ENCODE data around the gene PIK3CB.
"Not testable (repeated sequence)": the region's sequence is repeated elsewhere in the genome, so short reads cannot be mapped to it uniquely, and the experiment has no call there.

The PIK3CB gene

DNA sequence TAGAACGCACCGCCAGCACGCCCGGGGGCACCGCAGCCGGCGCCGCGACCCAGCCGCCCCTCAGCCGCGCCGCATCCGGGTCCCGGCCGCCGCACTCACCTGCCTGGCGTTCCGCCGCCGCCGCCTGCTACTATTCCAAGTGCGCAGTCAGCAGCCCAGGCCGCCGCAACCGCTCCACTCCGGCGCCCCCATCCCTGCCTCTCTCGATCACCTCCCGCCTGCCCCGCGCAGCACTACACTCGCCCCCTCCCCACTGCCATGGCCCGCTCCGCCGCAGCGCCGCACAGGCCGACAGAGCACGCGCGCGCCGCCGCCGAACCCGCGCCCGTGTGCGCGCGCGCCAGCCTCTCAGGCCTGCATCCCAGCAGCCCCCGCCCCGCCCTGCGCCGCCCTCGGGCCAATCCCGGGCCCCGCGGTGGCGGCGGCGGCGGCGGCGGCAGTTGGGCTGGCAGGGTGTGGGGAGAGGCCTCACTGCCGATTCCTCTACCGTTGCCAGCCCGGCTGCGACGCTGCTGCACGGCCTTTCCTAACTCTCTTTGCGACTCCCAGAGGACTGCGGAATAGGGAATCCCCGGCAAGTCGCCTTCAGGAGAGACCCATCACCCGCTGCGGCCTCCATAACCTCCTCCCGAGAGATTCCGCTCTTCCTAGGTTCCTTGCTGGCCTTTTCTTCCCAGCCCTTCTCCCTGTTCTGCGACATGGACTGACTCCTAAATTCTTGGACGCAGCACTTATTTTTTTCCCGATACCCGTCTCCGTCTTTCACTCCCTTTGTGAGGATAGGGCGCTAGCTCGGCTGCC lies at the start of gene PIK3CB:
PIK3CB (minus strand) TSS at position 333 of the 801 bp plus-strand sequence. CDS start 75,585 bp downstream, outside the sequence.
- peak; percentile 93 for DNase-seq

DNA sequence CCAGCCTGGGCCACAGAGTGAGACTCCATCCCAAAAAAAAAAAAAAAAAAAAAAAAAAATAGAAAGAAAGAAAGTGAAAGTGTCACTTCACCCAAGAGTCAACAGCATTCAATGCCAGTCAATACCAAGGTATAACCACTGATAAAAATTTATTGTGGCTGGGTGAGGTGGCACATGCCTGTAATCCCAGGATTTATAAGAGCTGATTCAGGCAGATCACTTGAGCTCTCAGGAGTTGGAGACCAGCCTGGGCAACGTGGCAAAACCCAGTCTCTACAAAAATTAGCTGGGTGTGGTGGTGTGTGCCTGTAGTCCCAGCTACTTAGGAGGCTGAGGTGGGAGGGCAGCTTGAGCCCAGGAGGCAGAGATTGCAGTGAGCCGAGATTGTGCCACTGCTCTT lies 46.5 kb upstream of the PIK3CB start:
- no peak for DNase-seq

DNA sequence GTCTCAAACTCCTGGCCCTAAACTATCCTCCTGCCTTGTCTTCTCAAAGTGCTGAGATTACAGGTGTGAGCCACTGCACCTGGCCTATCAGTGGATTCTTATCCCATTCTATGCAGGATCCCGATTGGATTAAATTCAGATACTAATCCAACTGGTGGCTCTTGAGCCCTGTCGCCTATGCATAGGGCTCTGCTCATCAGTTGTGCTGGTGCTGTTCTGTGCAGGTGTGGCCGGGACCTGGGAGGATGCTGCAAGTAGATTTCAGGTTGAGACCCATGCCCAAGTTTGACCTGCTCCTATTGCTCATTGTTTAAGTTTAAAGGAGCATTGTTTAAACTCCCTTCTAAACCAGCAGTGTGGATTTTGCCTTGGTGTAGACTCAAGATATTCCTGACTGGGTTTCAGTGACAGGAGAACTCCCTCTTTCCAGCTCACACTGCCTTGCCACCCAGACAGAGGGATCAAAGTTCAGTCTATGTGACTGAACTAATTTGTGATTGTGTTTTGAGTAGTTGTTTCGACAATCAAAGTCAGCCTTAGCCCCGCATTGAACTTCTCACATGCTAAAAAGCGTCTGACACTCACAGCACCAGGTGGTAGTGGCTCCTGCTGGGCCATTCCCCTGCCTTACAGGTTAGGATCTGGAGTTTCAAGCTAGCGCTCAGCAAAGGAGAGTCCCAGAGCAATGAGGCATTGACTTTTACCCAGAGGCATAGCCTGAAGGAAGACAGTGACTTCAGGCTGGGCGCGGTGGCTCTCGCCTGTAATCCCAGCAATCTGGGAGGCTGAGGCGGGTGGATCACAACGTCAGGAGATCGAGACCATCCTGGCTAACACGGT lies 45.0 kb upstream of the PIK3CB start:
- no peak for DNase-seq

DNA sequence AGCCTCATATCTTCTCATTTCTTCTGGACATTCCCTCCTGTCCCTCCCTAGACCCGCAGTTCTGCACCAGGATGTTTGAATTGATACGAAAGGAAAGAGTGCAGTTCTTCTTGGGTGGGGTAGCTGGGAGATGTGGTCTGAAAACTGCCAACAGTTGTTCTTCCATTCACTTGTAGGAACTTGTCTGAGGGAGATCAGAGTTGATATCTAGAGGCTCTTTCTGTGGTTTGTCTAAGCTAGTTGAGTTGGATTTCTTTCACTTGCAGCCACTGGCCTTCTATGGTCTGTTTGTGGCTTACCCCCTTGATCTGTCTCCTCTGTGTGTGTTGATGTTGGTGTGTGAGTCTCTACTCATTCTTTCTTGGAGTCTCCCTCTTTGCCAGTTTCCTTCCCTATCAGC lies 42.5 kb upstream of the PIK3CB start:
- DNase-seq = no peak

DNA sequence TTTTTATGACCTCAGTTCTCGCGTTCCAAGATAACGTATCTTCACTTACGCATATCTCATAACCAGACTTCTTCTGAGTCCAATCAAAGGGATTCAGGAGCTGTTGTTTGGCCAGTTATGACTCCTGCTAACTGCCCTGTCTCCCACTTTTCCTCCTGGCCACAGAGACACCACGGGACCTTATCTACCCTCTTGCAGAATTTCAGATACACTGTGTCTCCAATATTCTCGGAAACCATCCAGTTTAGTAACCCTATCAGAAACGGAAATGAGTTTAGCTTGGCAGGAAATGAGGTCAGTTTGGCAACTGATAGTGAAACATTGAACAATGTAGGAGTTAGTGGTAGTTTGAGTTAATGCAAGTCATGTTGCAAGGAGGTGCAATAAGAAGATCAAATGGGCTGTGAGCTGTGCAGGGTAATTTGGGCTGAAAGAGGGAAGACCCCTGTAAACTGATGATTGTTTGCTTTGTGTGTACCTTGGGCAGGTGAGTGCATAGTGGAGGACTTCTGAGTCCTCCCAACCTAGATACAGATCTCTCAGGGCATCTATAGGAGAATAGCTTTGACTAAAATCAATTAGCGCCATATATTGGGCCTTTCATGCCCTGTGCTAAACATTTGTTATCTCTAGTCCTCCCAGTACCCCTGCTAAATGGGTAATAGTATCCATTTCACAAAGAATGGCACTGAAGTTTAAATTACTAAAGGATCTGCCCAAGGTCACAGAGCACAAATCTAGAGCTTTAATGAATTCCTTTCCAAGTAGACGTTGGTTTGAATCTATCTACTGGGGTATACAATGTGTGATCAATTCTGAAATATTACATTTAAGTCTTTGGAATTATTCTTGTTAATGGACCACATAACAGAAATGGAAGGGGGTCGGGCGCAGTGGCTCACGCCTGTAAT lies 41.3 kb upstream of the PIK3CB start:
- no peak for DNase-seq

DNA sequence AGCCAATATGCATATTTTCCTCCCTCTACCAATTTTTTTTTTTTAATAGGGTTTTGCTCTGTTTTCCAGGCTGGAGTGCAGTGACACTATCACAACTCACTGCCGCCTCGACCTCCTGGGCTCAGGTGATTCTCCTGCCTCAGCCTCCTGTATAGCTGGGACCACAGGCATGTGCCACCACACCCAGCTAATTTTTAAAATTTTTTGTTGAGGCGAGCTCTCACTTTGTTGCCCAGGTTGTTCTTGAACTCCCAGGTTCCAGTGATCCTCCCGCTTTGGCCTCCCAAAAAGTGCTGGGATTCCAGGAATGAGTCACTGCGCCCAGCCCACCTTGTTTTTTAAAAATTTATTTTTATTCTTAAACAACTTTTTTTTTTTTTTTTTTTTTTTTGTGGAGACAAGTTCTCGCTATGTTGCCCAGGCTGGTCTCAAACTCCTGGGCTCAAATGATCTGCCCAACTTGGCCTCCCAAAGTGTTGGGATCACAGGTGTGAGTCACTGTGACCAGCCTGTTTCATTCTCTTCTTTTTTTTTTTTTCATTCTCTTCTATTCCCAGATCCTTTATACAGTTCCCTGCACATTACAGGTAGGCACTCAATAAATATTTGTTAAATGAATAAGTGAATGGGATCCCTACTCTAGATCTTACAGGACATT lies 40.5 kb upstream of the PIK3CB start:
- no peak for DNase-seq

DNA sequence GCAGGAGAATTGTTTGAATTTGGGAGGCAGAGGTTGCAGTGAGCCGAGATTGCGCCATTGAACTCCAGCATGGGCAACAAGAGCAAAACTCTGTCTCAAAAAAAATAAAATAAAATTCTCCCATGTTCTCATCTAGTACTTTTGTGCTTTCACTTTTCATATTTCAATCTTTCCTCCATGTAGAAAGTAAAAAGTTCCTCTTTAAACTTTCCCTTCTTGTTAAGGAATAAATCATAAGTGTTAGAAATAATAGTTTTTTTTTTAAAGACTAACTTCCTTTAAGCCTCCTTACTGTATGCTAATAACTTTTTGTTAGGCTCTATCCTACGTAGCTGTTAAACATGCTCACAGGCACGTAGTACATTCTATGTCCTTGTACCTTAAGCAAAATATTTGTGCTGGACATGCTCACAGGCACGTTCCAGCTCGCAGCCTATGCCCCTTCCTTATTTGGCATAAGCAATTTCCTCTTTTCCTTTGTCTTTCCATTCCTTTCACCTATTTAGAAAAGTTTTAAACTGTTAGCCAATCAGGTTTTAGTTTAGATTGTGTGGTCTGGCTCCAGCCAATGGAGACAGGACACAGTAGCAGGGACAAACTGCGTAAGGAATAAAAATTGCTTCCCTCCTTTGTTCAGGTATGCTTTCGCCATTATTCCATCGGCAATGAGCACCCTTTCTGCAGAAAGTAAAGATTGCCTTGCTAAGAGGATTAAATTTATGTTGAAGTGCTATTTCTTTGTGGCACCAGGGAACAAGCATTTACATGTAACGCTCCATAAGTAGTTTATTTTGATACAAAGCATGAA lies 38.9 kb upstream of the PIK3CB start:
- DNase-seq = no peak

DNA sequence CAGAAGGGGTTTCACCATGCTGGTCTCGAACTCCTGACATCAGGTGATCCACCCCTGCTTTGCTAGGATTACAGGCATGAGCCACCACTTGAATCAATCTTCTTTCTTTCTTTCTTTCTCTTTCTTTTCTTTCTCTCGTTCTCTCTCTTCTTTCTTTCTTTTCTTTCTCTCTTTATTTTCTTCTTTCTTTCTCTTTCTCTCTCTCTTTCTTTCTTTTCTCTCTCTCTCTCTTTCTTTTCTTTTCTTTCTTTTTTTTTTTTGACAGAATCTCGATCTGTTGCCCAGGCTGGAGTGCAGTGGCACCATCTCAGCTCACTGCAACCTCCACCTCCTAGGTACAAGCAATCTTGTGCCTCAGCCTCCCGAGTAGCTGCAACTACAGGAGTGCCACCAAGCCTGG lies 37.9 kb upstream of the PIK3CB start:
- DNase-seq = no peak

DNA sequence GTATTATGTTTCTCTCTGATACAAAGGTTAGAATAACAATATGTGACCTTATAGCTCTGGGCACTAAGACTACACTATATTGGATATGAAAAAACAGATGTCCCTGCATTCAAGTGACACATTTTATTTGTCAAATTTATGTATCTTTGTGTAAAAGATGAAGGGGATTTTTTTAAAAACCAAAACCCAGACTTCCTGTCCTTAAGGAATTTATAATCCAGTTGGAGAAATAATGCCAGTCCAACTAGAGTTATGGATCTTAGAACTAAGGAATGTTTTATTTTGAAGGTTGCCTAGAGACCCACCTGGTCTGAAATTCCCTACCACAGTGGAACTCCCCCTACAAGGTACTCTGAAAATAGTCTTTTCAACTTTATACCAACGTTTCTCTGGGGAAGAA lies 33.3 kb upstream of the PIK3CB start:
- no peak for DNase-seq

DNA sequence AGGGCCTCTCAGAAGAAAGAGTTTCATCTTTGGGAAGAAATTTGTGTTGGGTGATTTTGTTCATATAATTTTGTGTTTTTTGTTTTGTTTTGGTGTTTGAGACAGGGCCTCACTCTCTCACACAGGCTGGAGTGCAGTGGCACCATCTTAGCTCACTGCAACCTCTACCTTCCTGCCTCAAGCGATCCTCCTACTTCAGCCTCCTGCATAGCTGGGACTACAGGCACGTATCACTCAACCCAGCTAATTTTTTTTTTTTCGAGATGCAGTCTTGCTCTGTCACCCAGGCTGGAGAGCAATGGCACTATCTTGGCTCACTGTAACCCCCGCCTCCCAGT lies 29.0 kb upstream of the PIK3CB start:
- no peak for DNase-seq

DNA sequence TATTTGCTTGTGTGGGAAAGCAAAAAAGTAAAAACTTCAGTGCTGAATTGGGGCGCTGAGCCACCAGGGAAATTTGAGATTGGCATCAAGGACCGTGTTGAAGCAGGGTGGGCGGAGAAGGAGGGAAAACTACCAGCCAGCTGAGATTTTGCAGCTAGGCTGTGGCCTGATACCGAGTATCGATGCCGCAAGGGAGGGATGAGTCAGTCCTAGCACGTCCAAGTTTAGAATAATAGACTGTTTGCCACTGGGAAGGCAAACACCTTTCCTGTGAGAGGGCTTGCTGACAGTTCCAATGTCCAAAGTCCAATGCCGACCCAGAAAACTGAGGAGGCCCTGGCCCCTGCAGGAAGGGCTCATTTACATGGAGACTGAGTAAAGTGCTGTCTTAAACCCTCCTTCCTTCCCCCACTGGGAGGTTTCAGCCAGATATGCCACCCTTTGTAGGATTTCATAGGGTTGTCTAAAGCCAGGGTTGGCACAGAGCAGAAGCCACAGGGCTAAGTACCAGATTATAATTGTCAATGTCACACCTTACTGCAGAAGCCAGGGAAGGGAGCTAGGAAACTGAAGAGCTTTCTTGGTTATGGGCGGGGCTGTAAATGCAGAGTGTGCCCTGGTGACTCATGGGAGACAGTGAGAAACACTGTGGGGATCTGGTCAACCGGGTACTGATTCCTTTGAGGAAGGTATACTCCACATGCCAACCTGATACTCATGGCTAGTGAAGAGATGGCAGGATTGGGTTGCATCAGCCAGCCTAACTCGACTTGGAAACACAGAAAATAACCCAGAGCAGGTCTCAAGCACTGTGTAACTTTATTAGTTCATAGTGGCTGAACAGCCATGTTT lies 28.4 kb upstream of the PIK3CB start:
- no peak for DNase-seq

DNA sequence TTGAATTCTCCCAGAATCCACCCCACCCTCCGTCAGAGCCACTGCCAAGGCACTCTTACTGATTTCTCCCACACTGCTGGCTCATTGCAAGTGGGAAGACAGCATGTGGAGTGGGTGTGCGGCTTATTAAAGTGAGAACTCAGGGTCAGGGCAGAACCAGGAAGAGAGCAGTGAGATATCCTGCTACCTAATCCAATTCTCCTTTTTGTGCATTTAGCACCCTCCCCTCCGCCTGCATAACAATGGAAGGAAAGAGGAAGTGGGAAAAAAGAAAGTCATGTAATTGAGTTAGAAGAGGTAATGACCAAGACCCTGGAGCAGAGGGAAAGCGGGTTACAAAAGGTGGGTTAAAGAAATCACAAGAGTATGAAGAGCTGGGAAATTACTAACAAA lies 27.8 kb upstream of the PIK3CB start:
- DNase-seq = no peak

DNA sequence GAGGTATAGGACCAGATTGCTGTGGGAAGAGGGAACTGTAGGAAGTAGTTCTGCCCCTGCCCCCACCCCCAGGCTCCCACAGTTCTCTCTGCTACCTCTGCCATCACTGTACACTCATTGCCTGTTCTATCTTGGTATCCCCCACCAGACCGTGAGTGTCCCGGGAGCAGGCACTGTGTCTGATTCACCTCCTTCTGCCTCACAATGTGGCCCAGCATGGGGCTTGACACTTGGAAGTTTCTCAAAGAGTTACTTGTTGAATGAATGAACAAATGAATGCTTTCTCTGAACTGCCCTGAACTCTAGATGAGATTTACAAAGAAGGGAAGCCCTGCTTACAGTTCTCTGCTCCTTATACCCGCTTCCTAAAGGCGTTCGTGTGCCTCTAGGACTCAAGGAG lies 27.1 kb upstream of the PIK3CB start:
- no peak for DNase-seq

DNA sequence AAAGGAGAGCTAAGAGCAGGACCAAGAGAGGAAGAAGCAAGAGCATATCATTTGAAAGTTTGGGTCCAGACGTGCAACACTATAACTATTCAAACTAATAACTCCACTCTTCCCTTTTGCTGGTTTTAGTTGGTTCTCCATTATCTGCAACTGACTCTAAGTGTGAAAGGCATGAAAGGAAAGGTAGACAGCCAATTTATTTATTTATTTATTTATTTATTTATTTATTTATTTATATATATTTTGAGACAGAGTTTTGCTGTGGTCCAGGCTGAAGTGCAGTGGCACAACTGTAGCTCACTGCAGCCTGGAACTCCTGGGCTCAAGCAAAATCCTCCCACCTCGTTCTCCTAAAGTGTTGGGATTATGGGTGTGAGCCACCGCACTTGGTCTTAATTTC lies 22.1 kb upstream of the PIK3CB start:
- DNase-seq = no peak

DNA sequence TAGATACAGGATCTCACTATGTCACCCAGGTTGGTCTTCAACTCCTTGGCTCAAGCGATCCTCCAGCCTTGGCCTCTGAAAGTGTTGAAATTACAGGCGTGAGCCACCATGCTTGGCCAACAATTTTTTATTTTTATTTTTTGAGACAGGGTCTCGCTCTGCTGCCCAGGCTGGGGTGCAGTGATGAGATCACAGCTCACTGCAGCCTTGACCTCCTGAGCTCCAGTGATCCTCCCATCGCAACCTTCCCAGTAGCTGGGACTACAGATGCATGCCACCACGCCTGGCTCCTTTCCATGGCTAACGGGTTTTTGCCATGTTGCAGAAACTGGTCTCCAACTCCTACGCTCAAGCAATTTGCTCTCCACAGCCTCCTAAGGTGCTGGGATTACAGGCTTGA lies 20.2 kb upstream of the PIK3CB start:
- DNase-seq = no peak

DNA sequence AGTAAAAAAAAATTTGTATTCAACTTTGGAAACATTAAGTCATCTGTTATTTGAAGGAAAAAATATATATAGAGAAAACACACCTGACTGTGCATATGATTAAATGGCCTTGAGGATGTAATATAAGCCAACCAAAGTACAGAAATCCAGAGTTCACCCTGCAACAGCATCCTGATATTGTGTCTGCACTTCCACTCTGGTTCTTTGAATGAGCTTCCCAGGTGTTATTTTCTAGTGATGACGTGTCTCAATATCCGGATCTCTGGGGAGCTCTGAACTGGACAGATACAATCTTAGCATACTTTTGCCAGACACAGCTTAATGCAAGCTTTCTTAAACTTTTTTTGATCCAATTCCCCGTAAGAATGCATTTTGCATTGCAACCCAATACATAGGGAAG lies 19.5 kb upstream of the PIK3CB start:
- no peak for DNase-seq

DNA sequence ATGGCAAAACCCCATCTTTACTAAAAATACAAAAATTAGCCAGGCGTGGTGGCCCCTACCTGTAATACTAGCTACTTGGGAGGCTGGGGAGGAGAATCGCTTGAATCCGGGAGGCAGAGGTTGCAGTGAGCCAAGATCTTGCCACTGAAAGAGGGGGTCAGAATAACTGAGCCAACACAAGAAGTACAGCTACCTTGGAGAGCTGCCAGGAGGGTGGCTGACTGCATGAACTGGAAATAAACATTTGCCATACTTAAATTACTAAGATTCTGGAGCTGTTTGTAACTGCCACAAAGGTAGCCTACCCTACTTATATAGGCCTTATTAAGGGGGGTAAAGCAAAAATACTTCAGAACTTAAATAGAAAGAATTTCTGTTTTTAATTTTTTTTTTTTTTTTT lies 15.4 kb upstream of the PIK3CB start:
- DNase-seq = no peak

DNA sequence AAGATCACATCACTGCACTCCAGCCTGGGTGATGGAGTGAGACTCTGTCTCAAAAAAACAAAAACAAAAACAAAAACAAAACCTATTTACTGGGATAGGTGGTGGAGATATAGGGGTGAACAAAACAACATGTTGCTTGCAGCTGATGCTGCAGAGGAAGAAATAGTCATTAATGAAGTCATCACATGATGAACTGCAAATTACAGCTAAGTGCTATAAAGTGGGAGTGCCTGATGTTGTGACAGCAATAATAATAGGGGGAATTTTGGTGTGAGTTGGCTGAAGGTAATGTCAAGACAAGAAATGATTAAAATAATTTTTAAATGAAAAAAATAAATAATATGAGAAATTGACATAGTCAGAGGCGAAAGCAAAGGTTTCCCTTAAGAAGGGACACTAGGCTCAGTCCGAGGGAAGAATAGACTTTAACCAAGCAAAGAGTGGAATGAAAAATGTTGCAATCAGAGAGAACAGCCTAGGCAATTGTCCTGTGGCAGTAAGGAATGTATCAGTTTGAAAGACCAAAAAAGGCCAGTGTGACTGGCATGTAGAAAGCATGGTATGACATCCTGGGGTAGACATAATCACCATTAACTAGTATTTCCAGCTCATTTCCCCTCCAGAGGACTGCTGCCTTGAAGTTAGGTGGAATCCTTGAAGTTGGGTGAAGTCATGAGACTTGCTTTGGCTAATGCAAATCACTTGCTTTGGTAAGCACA lies 14.7 kb upstream of the PIK3CB start:
- DNase-seq = no peak

DNA sequence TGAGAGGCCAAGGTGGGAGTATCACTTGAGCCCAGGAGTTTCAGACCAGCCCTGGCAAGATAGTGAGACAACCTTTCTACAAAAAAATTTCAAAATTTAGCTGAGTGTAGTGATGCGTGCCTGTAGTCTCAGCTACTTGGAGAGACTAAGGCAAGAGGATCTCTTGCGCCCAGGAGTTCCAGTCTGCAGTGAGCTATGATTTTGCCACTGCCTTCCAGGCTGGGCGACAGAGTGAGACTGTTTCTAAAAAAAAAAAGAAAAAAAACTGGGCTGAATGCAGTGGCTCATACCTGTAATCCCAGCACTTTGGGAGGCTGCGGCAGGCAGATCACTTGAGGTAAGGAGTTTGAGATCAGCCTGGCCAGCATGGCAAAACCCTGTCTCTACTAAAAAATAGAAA lies 14.0 kb upstream of the PIK3CB start:
- DNase-seq = no peak

DNA sequence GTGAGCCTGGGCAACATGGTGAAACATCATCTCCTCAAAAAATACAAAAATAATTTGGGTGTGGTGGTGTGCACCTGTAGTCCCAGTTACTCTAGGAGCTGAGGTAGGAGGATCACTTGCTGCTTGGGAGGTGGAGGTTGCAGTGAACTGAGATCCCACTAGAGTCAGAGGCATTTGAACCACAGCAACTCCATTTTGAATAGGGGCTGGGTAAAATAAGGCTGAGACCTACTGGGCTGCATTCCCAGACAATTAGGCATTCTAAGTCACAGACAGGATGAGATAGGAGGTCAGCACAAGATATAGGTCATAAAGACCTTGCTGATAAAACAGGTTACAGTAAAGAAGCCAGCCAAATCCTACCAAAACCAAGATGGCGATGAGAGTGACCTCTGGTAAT lies 12.1 kb upstream of the PIK3CB start:
- not testable (repeated sequence) for DNase-seq
